GM19452 (cell line): ENCODE data around the gene SDF2L1.
"Not testable (repeated sequence)": the region's sequence is repeated elsewhere in the genome, so short reads cannot be mapped to it uniquely, and the experiment has no call there.

Experiments
- ATAC-seq: cut with Tn5 transposase; IDR thresholded peaks from one replicate; pipeline ENCODE4 v1.9.1; 2021; ENCODE audit not compliant: unreplicated experiment

The SDF2L1 gene

DNA sequence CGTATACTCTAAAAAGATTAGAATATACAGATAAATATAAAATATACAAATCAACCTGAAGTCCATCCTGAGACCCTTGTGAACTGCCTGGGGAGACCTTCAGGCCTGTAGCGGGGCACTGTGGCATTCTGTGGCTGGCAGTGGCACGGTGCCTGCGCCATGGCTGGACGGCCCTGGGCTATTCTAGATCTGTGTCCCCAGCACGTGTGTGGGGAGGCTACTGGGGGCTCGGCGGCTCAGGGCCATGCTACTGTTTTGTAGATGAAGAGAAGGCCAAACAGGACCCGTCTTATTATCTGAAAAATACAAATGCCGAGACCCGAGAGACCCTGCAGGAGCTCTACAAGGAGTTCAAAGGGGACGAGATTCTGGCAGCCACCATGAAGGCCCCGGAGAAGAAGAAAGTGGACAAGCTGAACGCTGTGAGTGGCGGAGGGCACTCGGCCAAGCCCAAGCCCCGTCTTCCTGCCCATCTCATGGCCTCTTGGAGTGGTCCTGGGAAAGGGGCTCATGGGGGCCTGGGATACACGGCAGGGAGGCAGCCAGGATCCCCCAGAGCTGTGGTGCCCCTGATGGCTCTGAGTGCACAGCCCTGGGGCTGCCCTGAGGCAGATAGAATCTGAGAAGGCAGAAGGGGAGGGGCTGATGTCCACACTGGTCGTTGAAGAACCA lies 42.5 kb downstream of the SDF2L1 start:
- no peak for ATAC-seq

DNA sequence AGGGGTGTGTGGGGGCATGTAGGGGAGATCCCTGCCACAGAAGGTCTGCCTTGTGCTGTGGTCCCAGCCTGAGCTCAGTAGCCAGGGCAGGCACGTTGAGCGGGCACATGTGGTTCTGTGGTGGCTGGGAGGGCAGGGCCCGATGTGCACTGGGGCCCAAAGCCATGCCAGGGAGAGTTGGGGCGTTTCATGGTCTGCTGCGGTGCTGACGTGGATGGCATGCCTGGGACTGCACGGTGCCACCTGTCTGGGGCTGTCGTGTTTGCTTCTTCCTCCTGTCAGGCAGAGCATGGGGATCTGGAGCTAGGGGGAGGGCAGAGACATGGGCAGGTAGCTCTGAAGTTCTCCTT lies 43.0 kb downstream of the SDF2L1 start:
- ATAC-seq: no peak

DNA sequence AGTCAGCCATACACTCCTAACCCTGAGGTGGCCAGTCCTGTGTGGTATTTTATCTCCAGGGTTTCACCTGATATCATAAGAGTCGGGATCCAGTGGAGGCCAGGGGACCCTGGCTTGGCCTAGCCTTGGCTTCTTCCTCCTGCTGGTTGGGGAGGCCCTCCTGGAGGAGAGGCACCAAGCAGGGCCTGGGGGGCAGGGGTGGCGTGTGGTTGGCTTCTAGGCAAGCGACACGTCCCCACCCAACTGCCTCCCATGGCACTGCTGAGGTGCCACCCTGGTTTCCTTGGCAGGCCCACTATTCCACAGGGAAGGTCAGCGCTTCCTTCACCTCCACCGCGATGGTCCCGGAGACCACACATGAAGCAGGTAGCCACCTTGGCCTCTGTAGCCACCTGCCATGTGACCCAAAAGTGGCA lies 44.1 kb downstream of the SDF2L1 start:
- no peak for ATAC-seq

DNA sequence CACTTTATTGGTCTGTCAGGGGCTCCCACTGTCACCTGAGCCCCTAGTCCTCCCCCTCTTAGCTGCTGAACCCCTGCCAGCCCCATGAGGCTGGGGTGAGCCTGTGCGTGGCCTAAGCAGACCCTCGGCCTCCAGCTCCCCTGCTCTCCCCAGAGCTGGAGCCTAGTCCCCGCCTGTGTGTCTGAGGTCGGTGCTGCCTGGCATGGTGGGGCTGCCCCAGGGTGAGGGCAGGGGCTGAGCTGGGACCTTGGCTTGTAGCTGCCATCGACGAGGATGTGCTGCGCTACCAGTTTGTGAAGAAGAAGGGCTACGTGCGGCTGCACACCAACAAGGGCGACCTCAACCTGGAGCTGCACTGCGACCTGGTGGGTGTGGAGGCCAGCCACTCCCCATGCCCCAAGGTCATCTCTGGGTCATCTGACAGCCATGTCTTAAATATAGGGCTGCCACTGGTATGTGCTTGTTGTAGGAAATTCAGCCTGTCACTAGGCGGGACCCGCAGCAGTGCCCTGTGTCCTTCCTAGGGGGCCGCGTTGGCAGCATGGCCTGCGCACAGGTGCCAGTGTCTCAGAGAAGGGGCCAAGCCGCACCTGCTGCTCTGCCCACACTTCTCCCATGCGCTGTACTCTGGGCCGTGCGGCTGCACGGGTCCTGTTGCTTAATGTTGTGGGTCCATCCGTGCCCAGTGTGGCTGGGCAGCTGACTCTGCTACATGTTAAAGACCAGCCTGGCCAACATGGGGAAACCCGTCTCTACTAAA lies 44.7 kb downstream of the SDF2L1 start:
- no peak for ATAC-seq

- no peak for ATAC-seq
Observed at GRCh38 chr22:21687685-21688259, 45.7 kb downstream of the SDF2L1 start.

DNA sequence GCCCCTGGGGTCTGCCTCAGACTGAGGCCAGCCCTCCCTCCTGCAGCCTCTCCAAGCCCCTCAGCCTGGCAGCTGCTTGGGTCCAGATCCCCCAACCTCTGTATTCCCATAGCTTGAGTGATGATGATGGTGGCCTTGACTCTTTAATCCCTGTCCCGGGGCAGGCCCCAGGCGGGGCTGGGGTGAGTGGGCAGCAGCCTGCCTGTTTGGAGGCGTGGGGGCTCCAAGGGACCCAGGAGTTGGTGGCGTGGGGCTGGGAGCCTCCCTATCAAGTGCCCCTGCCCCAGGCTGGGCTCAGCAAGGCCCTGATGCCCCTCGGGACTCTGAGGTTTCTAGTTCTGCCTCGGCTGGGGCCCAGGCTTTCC lies 46.2 kb downstream of the SDF2L1 start:
- no peak for ATAC-seq

- no peak for ATAC-seq
Observed at GRCh38 chr22:21688706-21689381, 46.7 kb downstream of the SDF2L1 start.

- no peak for ATAC-seq
Observed at GRCh38 chr22:21690401-21690801, 48.3 kb downstream of the SDF2L1 start.

DNA sequence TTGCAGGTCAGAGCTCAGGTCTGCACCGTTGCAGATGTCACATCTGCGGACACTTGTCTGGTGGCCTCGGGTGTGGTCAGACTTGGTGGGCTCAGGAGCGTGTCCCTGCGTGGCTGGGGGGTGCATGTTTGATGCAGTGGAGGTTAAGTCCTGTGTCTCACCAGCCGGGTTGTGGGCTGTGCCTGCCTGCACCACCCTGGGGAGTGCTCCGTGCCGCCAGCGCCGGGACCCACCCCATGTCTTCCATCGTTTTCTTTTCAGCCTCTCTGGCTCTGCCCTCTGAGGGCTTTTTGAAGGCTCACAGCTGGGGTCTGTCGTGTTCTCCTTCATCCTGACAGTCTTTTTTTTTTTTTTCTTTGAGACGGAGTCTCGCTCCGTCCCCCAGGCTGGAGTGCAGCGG lies 49.7 kb downstream of the SDF2L1 start:
- ATAC-seq: no peak

- not testable (repeated sequence) for ATAC-seq
Observed at GRCh38 chr22:21692856-21693255, 50.8 kb downstream of the SDF2L1 start.

- ATAC-seq: no peak
Observed at GRCh38 chr22:21693333-21693998, 51.4 kb downstream of the SDF2L1 start.
